Hepatocyte (in vitro differentiated cells): ENCODE data around the gene ERH. TPM values are rescaled to one million over a fixed set of nuclear protein-coding genes. Genes with fewer than 3 reads are reported as not detected.

Source experiments
- DNase-seq: peaks from one replicate; pipeline ENCODE4 v3.0.0-alpha.2; 2016; ENCODE audit warnings: low spot score
- H2AFZ ChIP-seq: fragments of 200-600 bp; sonication (generic); 2 replicates; pipeline ENCODE4 v1.6.0; 2016; ENCODE audit warnings: antibody characterized with exemption, mild to moderate bottlenecking
- H3K27ac ChIP-seq: fragments of 200-600 bp; sonication (generic); 2 replicates; pipeline ENCODE4 v1.5.1; 2016; ENCODE audit warnings: mild to moderate bottlenecking
- H3K27me3 ChIP-seq: fragments of 200-600 bp; sonication (generic); 2 replicates; pipeline ENCODE4 v1.6.1; 2016
- H3K36me3 ChIP-seq: fragments of 200-600 bp; sonication (generic); replicated peaks from 2 replicates; pipeline ENCODE4 v1.5.1; 2016; ENCODE audit warnings: low read depth; ENCODE audit not compliant: insufficient read depth
- H3K4me1 ChIP-seq: fragments of 200-600 bp; sonication (generic); 2 replicates; pipeline ENCODE4 v1.5.1; 2016; ENCODE audit warnings: mild to moderate bottlenecking, moderate library complexity; ENCODE audit not compliant: insufficient read depth
- H3K4me2 ChIP-seq: fragments of 200-600 bp; sonication (generic); 2 replicates; pipeline ENCODE4 v1.6.0; 2016
- H3K4me3 ChIP-seq: fragments of 200-600 bp; sonication (generic); 2 replicates; pipeline ENCODE4 v1.5.1; 2016; ENCODE audit warnings: mild to moderate bottlenecking
- H3K79me2 ChIP-seq: fragments of 200-600 bp; sonication (generic); 2 replicates; pipeline ENCODE4 v1.6.0; 2017; ENCODE audit warnings: mild to moderate bottlenecking
- H3K9me2 ChIP-seq: fragments of 200-600 bp; sonication (generic); replicated peaks from 2 replicates; pipeline ENCODE4 v1.6.0; 2017; ENCODE audit warnings: mild to moderate bottlenecking; ENCODE audit not compliant: insufficient read depth
- H3K9me3 ChIP-seq: fragments of 200-600 bp; sonication (generic); 2 replicates; pipeline ENCODE4 v1.5.1; 2016; ENCODE audit warnings: low read depth, mild to moderate bottlenecking
- H4K20me1 ChIP-seq: fragments of 200-600 bp; sonication (generic); 2 replicates; pipeline ENCODE4 v1.6.0; 2016; ENCODE audit warnings: mild to moderate bottlenecking; ENCODE audit not compliant: insufficient read depth, poor library complexity, severe bottlenecking
- EZH2 ChIP-seq: fragments of 200-600 bp; sonication (generic); IDR thresholded peaks from 2 replicates; pipeline ENCODE4 v1.6.1; 2016; ENCODE audit warnings: antibody characterized with exemption, mild to moderate bottlenecking, borderline replicate concordance
- EZH2phosphoT487 ChIP-seq: fragments of 200-600 bp; sonication (generic); IDR thresholded peaks from one replicate; pipeline ENCODE4 v1.6.1; 2018; ENCODE audit warnings: antibody characterized with exemption, mild to moderate bottlenecking, low read depth, moderate library complexity; ENCODE audit not compliant: unreplicated experiment, severe bottlenecking
- WGBS: methylation state at CpG from one replicate; pipeline ENCODE4 v1.1.6; 2016; ENCODE audit warnings: low lambda C conversion rate; ENCODE audit errors: missing lambda C conversion rate; 5-methylcytosine and 5-hydroxymethylcytosine counted together
- polyA plus RNA-seq: library from polyadenylated mRNA; unstranded; fragments of >200 nt; fragmentation: Nextera tagmentation; extraction: Ambion mirVana; gene quantifications from 2 replicates; pipeline ENCODE4 v1.2.1, GENCODE V29; 2016
- total RNA-seq: library from RNA; depleted of rRNA; stranded (reverse); fragments of >200 nt; gene quantifications from 2 replicates; pipeline ENCODE4 v1.2.3, GENCODE V29; 2014
- TF ChIP-seq, protein P1 (sequence below): fragments of 200-600 bp; sonication (generic); IDR thresholded peaks from 2 replicates; pipeline ENCODE4 v1.5.1; 2016; ENCODE audit warnings: antibody characterized with exemption, mild to moderate bottlenecking; ENCODE audit not compliant: poor library complexity

ERH gene
- total RNA-seq (147 and 163 TPM in 2 replicates), polyA plus RNA-seq (181 and 219 TPM in 2 replicates)

DNA sequence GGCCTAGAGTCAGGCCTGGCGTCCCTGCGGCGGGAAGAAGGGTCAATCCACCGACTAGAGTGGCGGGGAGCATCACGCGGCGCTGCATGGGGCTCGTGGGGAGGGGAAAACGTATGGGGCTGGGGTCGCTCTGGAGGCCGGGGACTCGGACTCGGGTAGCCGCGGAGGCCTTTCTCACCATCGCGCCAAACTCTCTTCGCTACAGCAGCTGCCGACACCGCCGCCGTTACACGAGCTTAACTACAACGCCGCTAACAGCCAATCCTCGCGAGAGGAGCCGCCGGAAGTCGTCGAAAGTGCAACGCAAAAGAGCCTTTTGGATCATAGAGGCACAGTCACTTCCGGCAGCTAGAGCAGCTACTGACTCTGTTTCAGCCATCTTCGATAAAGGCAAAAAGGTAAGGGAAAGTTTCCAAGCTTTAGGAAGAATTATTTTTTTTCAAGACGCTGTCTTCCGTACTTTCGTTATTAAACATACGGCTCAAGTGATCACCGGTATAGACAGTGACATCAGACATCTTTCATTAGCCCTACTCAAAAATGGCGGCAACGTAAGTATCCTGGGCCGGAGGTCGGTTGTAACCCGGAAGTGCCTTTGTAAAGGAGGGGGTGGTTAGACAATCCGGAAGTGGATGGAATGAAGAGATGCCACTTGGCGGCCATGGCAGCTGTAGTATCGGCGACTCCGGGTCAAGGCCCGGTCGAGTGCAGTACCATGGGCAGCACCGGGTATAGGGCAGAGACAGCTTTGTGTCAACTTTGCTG, at the start of gene ERH, which contains the start of gene SLC39A9:
ERH (minus strand) TSS at position 247 of the 765 bp plus-strand sequence; CDS start at position 181, 66 bp downstream.
SLC39A9 (plus strand) TSS at position 640 of the 765 bp plus-strand sequence. CDS start 678 bp downstream, outside the sequence.
- H3K79me2 ChIP-seq = peaks cover 93% of the 10 kb centered on the region
- WGBS = under 1% methylated on average over 45 of the region's 53 CpGs
- H3K9me3 ChIP-seq = no peaks in the 10 kb centered on the region
- peak within 1 kb of the TSS; percentile 34 for H3K4me3 ChIP-seq
- peak within 1 kb of the TSS; percentile 95 for H3K4me2 ChIP-seq
- H4K20me1 ChIP-seq = peaks cover 42% of the 10 kb centered on the region
- TF ChIP-seq, protein P1, sequence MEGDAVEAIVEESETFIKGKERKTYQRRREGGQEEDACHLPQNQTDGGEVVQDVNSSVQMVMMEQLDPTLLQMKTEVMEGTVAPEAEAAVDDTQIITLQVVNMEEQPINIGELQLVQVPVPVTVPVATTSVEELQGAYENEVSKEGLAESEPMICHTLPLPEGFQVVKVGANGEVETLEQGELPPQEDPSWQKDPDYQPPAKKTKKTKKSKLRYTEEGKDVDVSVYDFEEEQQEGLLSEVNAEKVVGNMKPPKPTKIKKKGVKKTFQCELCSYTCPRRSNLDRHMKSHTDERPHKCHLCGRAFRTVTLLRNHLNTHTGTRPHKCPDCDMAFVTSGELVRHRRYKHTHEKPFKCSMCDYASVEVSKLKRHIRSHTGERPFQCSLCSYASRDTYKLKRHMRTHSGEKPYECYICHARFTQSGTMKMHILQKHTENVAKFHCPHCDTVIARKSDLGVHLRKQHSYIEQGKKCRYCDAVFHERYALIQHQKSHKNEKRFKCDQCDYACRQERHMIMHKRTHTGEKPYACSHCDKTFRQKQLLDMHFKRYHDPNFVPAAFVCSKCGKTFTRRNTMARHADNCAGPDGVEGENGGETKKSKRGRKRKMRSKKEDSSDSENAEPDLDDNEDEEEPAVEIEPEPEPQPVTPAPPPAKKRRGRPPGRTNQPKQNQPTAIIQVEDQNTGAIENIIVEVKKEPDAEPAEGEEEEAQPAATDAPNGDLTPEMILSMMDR = no peak
- TF ChIP-seq EZH2phosphoT487 (no peak), EZH2 (no peak)
- peaks cover 33% of the 10 kb centered on the region for H3K4me1 ChIP-seq
- H3K9me2 ChIP-seq = no peaks in the 10 kb centered on the region
- peak; percentile 97 for DNase-seq
- H3K27ac ChIP-seq = peak within 1 kb of the TSS; percentile 91
- peak within 1 kb of the TSS; percentile 72 for H2AFZ ChIP-seq
- H3K27me3 ChIP-seq = no peaks in the 10 kb centered on the region
- no peaks in the 10 kb centered on the region for H3K36me3 ChIP-seq

DNA sequence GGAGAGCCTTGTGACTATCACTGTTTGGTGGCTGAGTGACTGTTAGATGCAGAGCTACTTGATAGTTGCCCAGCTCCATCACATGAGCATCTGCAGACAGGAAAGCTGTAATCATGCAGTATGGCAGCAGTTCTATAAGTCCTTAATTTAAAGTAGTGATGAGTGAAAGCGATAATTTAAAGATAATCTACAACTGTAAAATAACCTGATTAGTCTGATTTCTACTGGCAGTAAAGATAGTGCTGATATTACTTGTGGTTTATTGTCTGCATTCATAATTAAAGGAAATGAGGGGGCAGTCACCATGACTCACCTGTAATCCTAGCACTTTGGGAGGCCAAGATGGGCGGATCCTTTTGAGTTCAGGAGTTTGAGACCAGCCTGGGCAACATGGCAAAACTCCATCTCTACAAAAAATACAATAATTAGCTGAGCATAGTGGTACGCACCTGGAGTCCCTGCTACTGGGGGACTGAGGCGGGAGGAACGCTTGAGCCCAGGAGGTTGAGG, 45.3 kb upstream of the ERH start:
- Histone ChIP-seq H3K79me2 (peaks cover 21% of the 10 kb centered on the region), H2AFZ (no peak overlapping the region), H3K4me1 (no peaks in the 10 kb centered on the region), H3K4me3 (no peak overlapping the region), H3K4me2 (no peak overlapping the region), H3K9me2 (no peaks in the 10 kb centered on the region), H3K9me3 (no peaks in the 10 kb centered on the region), H3K27me3 (no peaks in the 10 kb centered on the region), H3K27ac (no peak overlapping the region), H4K20me1 (no peaks in the 10 kb centered on the region), H3K36me3 (no peaks in the 10 kb centered on the region)
- no peak for DNase-seq
- TF ChIP-seq EZH2phosphoT487 = no peak
- TF ChIP-seq, protein P1 = no peak
- TF ChIP-seq EZH2 = no peak
- 97% methylated on average over 5 of the region's 5 CpGs for WGBS

DNA sequence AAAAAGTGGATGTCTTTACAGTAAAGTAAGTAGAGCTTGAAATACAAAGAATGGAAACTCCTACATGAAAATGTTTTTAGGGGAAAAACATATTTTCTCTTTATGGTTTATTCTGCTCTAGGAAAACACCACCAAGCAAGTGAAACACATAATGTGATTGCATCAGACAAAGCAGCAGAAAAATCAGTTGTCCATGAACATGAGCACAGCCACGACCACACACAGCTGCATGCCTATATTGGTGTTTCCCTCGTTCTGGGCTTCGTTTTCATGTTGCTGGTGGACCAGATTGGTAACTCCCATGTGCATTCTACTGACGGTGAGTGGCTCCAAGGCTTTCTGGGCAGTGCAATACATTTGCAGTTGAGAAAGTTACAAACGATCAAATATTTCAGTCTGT, 43.8 kb upstream of the ERH start:
- Histone ChIP-seq H3K4me3 (no peak overlapping the region), H3K9me2 (no peaks in the 10 kb centered on the region), H4K20me1 (no peaks in the 10 kb centered on the region), H3K4me2 (no peak overlapping the region), H3K79me2 (peaks cover 28% of the 10 kb centered on the region), H3K9me3 (no peaks in the 10 kb centered on the region), H3K27ac (no peak overlapping the region), H2AFZ (no peak overlapping the region), H3K4me1 (no peaks in the 10 kb centered on the region), H3K36me3 (no peaks in the 10 kb centered on the region), H3K27me3 (no peaks in the 10 kb centered on the region)
- TF ChIP-seq EZH2 (no peak), EZH2phosphoT487 (no peak)
- 88% methylated on average over 5 of the region's 5 CpGs for WGBS
- DNase-seq = no peak
